COLO668 (cell line): ENCODE data around the gene ZNF597.

Source experiments
- DNase-seq: peaks from one replicate; lab custom pipeline; 2025; ENCODE audit not compliant: unreplicated experiment; lab: John Stamatoyannopoulos, UW

The ZNF597 gene

GRCh38 chr16:3443108-3444031 is at the start of gene ZNF597, which contains the start of gene NAA60:
Gene ZNF597 (minus strand): TSS chr16:3443504. CDS start chr16:3443153, 351 bp downstream.
Gene NAA60 (plus strand): TSS chr16:3443680. CDS start chr16:3476228, 32,548 bp downstream.
- DNase-seq = peak; percentile 70

GRCh38 chr16:3492356-3492755 is 49.1 kb upstream of the ZNF597 start:
- no peak for DNase-seq

GRCh38 chr16:3490911-3491629 is 47.8 kb upstream of the ZNF597 start:
- peak; percentile 90 for DNase-seq

GRCh38 chr16:3488801-3489200 is 45.5 kb upstream of the ZNF597 start:
- no peak for DNase-seq

- no peak for DNase-seq
Measured at GRCh38 chr16:3487521-3488410, 44.5 kb upstream of the ZNF597 start.

- DNase-seq = no peak
Measured at GRCh38 chr16:3486506-3487215, 43.4 kb upstream of the ZNF597 start.

- no peak for DNase-seq
Measured at GRCh38 chr16:3485821-3486505, 42.7 kb upstream of the ZNF597 start.

- no peak for DNase-seq
Measured at GRCh38 chr16:3485097-3485745, 41.9 kb upstream of the ZNF597 start.

GRCh38 chr16:3484318-3485096 is 41.2 kb upstream of the ZNF597 start:
- no peak for DNase-seq

GRCh38 chr16:3482659-3483241 is 39.4 kb upstream of the ZNF597 start:
- no peak for DNase-seq

- no peak for DNase-seq
Measured at GRCh38 chr16:3481696-3482658, 38.7 kb upstream of the ZNF597 start.

- peak; percentile 17 for DNase-seq
Measured at GRCh38 chr16:3480901-3481695, 37.8 kb upstream of the ZNF597 start.

- no peak for DNase-seq
Measured at GRCh38 chr16:3479654-3480216, 36.4 kb upstream of the ZNF597 start.

- no peak for DNase-seq
Measured at GRCh38 chr16:3478242-3478925, 35.1 kb upstream of the ZNF597 start.

- no peak for DNase-seq
Measured at GRCh38 chr16:3476409-3476808, 33.1 kb upstream of the ZNF597 start.
